Lung (tissue), 12 donors: ENCODE results near the gene EGFR. TPM values are rescaled to one million over a fixed set of nuclear protein-coding genes. Genes with fewer than 3 reads are reported as not detected.

Source experiments
- ATAC-seq: fragments of 200-7000 bp; cut with Tn5 transposase; one replicate; pipeline ENCODE4 v1.9.1; 2020; ENCODE audit warnings: moderate number of reproducible peaks; ENCODE audit not compliant: insufficient read depth, low FRiP score
- DNase-seq, 3 donors: peaks; one replicate each; pipeline ENCODE4 v3.0.0-alpha.2; 2013 to 2017
- H3K27ac ChIP-seq, 2 donors: one replicate each; pipeline ENCODE4 v1.5.1; 2013; ENCODE audit warnings: mild to moderate bottlenecking in 2 of 2, moderate library complexity in 2 of 2, control low read depth in 1 of 2, inconsistent platforms in 1 of 2, low read depth in 1 of 2, low read length in 1 of 2
- H3K27me3 ChIP-seq, 3 donors: one replicate each; pipeline ENCODE4 v1.5.1; 2013; ENCODE audit warnings: low read length in 2 of 3; ENCODE audit not compliant: control insufficient read depth in 3 of 3, insufficient read depth in 3 of 3
- H3K36me3 ChIP-seq, 4 donors: one replicate each; pipeline ENCODE4 v1.5.1; 2013; ENCODE audit warnings: low read length in 4 of 4, mild to moderate bottlenecking in 1 of 4, moderate library complexity in 1 of 4; ENCODE audit not compliant: control insufficient read depth in 4 of 4, insufficient read depth in 4 of 4
- H3K4me1 ChIP-seq, 5 donors: one replicate each; pipeline ENCODE4 v1.5.1; 2013; ENCODE audit warnings: low read length in 5 of 5, mild to moderate bottlenecking in 2 of 5, moderate library complexity in 1 of 5; ENCODE audit not compliant: control insufficient read depth in 5 of 5, insufficient read depth in 5 of 5
- H3K4me3 ChIP-seq: one replicate; pipeline ENCODE4 v1.5.1; 2013; ENCODE audit warnings: mild to moderate bottlenecking, control low read depth, moderate library complexity
- H3K9ac ChIP-seq, 2 donors: one replicate each; pipeline ENCODE4 v1.5.1; 2013; ENCODE audit warnings: low read length in 2 of 2, control low read depth in 1 of 2; ENCODE audit not compliant: insufficient read depth in 1 of 2
- H3K9me3 ChIP-seq, 4 donors: one replicate each; pipeline ENCODE4 v1.5.1; 2013; ENCODE audit warnings: low read length in 3 of 4, mild to moderate bottlenecking in 1 of 4, moderate library complexity in 1 of 4; ENCODE audit not compliant: control insufficient read depth in 4 of 4, insufficient read depth in 3 of 4
- CTCF ChIP-seq: IDR thresholded peaks from 2 replicates; pipeline ENCODE4 v1.5.1; 2012; ENCODE audit warnings: mild to moderate bottlenecking; ENCODE audit errors: control extremely low read depth, extremely low read depth
- WGBS, 2 donors: extraction: QIAGEN DNeasy Blood & Tissue Kit; methylation state at CpG; one replicate each; pipeline ENCODE4 v1.1.7; 2013; 5-methylcytosine and 5-hydroxymethylcytosine counted together
- polyA plus RNA-seq, 2 donors: library from polyadenylated mRNA; stranded (reverse); fragments of 200-250 nt; gene quantifications; one replicate each; pipeline ENCODE4 v1.2.1, GENCODE V29; 2013
- total RNA-seq, 2 donors: library from RNA; depleted of rRNA in 1 of 2; stranded (reverse); fragments of >200 nt in 1 of 2; gene quantifications; one replicate each; pipeline ENCODE4 v1.2.1, GENCODE V29; 2014 to 2021
- donor health status: control.
- donor health status: control.
- donor health status: Bipolar disorder and iron deficiency.
- donor health status: healthy.
- donor health status: DM: yes; HTN: yes; CAD: no.

Gene EGFR
- total and polyA plus RNA-seq, 4 donors: 11.6 to 78.7 (median 37.1) TPM

GRCh38 chr7:55028011-55028410 is 9.2 kb downstream of the EGFR start:
- TF ChIP-seq CTCF: no peak
- Histone ChIP-seq H3K9me3 (no peaks in the 10 kb centered on the region), H3K4me3 (no peak overlapping the region), H3K27ac (no peak overlapping the region), H3K36me3 (peaks cover 0 to 7% (median 1%) of the 10 kb centered on the region in 4 donors), H3K4me1 (peaks cover 0 to 44% (median 20%) of the 10 kb centered on the region in 5 donors), H3K27me3 (no peaks in the 10 kb centered on the region), H3K9ac (no peak overlapping the region)
- ATAC-seq: no peak
- no peak for DNase-seq
- WGBS, 2 donors: 58 to 81% methylated on average over 3 of the region's 3 CpGs

GRCh38 chr7:55030314-55030713 is 11.5 kb downstream of the EGFR start:
- Histone ChIP-seq H3K36me3 (peaks cover 0 to 5% (median 1%) of the 10 kb centered on the region in 4 donors), H3K9ac (no peak overlapping the region), H3K27ac (no peak overlapping the region), H3K27me3 (no peaks in the 10 kb centered on the region), H3K9me3 (no peaks in the 10 kb centered on the region), H3K4me1 (peaks cover 0 to 31% (median 20%) of the 10 kb centered on the region in 5 donors), H3K4me3 (no peak overlapping the region)
- DNase-seq (peak in 1 of 3 donors; percentile 25), ATAC-seq (no peak)
- no peak for TF ChIP-seq CTCF
- 5% methylated on average over 1 of the region's 1 CpG for WGBS, 2 donors

GRCh38 chr7:55031075-55031474 is 12.3 kb downstream of the EGFR start:
- DNase-seq (no peak), ATAC-seq (no peak)
- no peaks in the 10 kb centered on the region for H3K27me3 ChIP-seq
- H3K27ac ChIP-seq: no peak overlapping the region
- no peak for TF ChIP-seq CTCF
- no peak overlapping the region for H3K9ac ChIP-seq
- peaks cover 0 to 2% (median 0%) of the 10 kb centered on the region in 4 donors for H3K36me3 ChIP-seq
- no peak overlapping the region for H3K4me3 ChIP-seq
- peaks cover 0 to 31% (median 17%) of the 10 kb centered on the region in 5 donors for H3K4me1 ChIP-seq
- no peaks in the 10 kb centered on the region for H3K9me3 ChIP-seq
- WGBS, 2 donors: 81 to 89% methylated on average over 2 of the region's 2 CpGs
